SJCRH30 (cell line): ENCODE measurements around the gene ZNF396. TPM values are rescaled to one million over a fixed set of nuclear protein-coding genes. Genes with fewer than 3 reads are reported as not detected.

Experiments used
- DNase-seq, 2 experiments: peaks; one replicate each; pipeline ENCODE4 v3.0.0-alpha.2; 2015 to 2020
- H3K27ac ChIP-seq: fragments of 250-450 bp; sonication (Bioruptor Pico); 2 replicates; pipeline ENCODE4 v1.5.1; 2020; ENCODE audit warnings: mild to moderate bottlenecking, moderate library complexity
- H3K27me3 ChIP-seq: fragments of 250-450 bp; sonication (Bioruptor Pico); 2 replicates; pipeline ENCODE4 v1.5.1; 2020; ENCODE audit warnings: mild to moderate bottlenecking, moderate library complexity
- H3K36me3 ChIP-seq: fragments of 250-450 bp; sonication (Bioruptor Pico); 2 replicates; pipeline ENCODE4 v1.5.1; 2020; ENCODE audit warnings: mild to moderate bottlenecking, moderate library complexity
- H3K4me1 ChIP-seq: fragments of 250-450 bp; sonication (Bioruptor Pico); 2 replicates; pipeline ENCODE4 v1.5.1; 2020; ENCODE audit warnings: mild to moderate bottlenecking, moderate library complexity
- H3K4me3 ChIP-seq: fragments of 250-450 bp; sonication (Bioruptor Pico); 2 replicates; pipeline ENCODE4 v1.5.1; 2020; ENCODE audit warnings: mild to moderate bottlenecking, moderate library complexity
- H3K9me3 ChIP-seq: fragments of 250-450 bp; sonication (Bioruptor Pico); replicated peaks from 2 replicates; pipeline ENCODE4 v1.5.1; 2020; ENCODE audit warnings: mild to moderate bottlenecking, moderate library complexity
- total RNA-seq: library from RNA; depleted of rRNA; stranded (reverse); fragments of >200 nt; shearing (Covaris generic); gene quantifications from 2 replicates; pipeline ENCODE4 v1.2.3, GENCODE V29; 2014

The ZNF396 gene
- total RNA-seq, 1 experiment from 2014 or later: 0.06 TPM

- DNase-seq: no peak
- H3K4me3 ChIP-seq: no peak overlapping the region
- H3K27me3 ChIP-seq: no peaks in the 10 kb centered on the region
- H3K4me1 ChIP-seq: no peaks in the 10 kb centered on the region
- no peaks in the 10 kb centered on the region for H3K36me3 ChIP-seq
- no peaks in the 10 kb centered on the region for H3K9me3 ChIP-seq
- H3K27ac ChIP-seq: no peak overlapping the region
These were observed 16.6 kb upstream of the ZNF396 start for GRCh38 chr18:35393716-35394115.

GRCh38 chr18:35392375-35392774 is 15.2 kb upstream of the ZNF396 start:
- H3K4me1 ChIP-seq: no peaks in the 10 kb centered on the region
- no peak overlapping the region for H3K27ac ChIP-seq
- H3K9me3 ChIP-seq: no peaks in the 10 kb centered on the region
- DNase-seq: no peak
- no peak overlapping the region for H3K4me3 ChIP-seq
- no peaks in the 10 kb centered on the region for H3K27me3 ChIP-seq
- H3K36me3 ChIP-seq: no peaks in the 10 kb centered on the region

DNA sequence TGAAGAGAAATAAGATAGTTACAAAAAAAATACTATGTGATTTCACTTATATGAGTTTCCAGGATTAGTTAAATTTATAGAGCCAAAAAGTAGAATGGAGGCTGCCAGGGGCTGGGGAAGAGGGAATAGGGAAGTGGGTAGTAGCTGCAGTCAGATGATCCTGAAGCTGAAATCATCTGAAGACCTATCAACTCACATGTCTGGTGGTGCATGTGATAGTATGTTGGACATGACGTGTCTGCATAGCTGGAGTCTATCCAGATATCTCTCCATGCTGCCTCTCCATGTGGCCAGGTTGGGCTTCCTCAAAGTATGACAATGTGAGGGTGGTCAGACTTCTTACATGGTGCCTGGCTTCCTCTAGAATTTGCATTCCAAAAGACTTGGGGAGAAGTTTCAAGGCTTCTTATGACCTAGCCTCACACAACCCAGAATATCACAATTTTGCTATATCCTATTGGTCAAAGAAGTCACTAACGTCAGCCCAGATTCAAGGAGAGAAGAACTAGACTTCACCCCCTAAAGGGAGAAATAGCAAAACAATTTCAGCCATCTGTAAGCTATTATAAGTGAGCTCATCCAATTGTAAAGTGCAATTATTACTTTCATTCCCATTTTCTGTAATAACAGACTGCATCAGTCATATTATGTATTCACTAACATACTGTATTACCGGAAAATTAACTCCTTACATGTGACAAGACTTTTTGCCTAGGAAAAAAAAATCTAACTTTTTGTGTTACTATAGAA is 14.0 kb upstream of the ZNF396 start:
- Histone ChIP-seq H3K4me1 (no peaks in the 10 kb centered on the region), H3K9me3 (no peaks in the 10 kb centered on the region), H3K36me3 (no peaks in the 10 kb centered on the region), H3K27me3 (no peaks in the 10 kb centered on the region), H3K27ac (no peak overlapping the region), H3K4me3 (no peak overlapping the region)
- no peak for DNase-seq

DNA sequence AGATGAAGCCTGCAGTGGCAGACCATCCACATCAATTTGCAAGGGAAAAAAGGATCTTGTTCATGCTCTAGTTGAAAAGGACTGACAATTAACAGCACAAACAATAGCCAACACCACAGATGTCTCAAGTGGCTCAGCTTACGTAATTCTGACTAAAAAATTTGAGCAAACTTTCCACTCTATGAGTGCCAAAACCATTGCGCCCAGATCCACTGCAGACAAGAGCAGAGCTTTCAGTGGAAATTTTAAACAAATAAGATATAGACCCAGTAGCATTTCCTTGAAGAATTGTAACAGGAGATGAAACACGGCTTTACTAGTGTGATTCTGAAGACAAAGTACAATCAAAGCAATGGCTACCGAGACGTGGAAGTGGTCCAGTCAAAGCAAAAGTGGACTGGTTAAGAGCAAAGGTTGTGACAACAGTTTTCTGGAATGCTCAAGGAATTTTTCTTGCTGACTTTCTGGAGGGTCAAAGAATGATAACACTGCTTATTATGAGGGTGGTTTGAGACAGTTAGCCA is 12.0 kb upstream of the ZNF396 start:
- Histone ChIP-seq H3K27ac (no peak overlapping the region), H3K36me3 (no peaks in the 10 kb centered on the region), H3K4me1 (no peaks in the 10 kb centered on the region), H3K9me3 (no peaks in the 10 kb centered on the region), H3K27me3 (no peaks in the 10 kb centered on the region), H3K4me3 (no peak overlapping the region)
- DNase-seq: no peak

DNA sequence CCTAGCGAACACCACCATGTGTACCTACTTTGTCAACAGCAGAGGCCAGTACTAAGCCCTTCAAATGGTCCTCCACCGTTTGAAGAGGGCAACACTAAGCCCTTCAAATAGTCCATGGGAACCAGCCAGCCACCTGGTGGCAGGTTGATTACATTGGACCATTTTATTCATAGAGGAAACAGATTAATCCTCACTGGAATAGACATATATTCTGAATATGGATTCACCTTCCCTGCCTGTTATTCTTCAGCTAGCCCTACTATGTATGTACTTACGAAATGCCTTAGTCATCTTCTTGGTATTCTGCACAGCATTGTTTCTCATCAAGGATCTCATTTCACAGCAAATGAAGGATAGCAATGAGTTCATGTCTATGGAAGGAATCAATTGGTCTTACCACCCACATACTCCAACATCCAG is 10.0 kb upstream of the ZNF396 start:
- no peak for DNase-seq
- Histone ChIP-seq H3K27ac (no peak overlapping the region), H3K36me3 (no peaks in the 10 kb centered on the region), H3K27me3 (no peaks in the 10 kb centered on the region), H3K4me3 (no peak overlapping the region), H3K9me3 (no peaks in the 10 kb centered on the region), H3K4me1 (no peaks in the 10 kb centered on the region)

- Histone ChIP-seq H3K9me3 (no peaks in the 10 kb centered on the region), H3K4me1 (no peaks in the 10 kb centered on the region), H3K27ac (no peak overlapping the region), H3K27me3 (no peaks in the 10 kb centered on the region), H3K4me3 (no peak overlapping the region), H3K36me3 (no peaks in the 10 kb centered on the region)
- DNase-seq: peak; percentile 51 to 73
These were observed 9.5 kb upstream of the ZNF396 start for GRCh38 chr18:35386600-35387100.

- no peak for DNase-seq
- Histone ChIP-seq H3K4me1 (no peaks in the 10 kb centered on the region), H3K27me3 (no peaks in the 10 kb centered on the region), H3K9me3 (no peaks in the 10 kb centered on the region), H3K27ac (no peak overlapping the region), H3K4me3 (no peak overlapping the region), H3K36me3 (no peaks in the 10 kb centered on the region)
These were observed 6.0 kb upstream of the ZNF396 start for GRCh38 chr18:35383136-35383535.

DNA sequence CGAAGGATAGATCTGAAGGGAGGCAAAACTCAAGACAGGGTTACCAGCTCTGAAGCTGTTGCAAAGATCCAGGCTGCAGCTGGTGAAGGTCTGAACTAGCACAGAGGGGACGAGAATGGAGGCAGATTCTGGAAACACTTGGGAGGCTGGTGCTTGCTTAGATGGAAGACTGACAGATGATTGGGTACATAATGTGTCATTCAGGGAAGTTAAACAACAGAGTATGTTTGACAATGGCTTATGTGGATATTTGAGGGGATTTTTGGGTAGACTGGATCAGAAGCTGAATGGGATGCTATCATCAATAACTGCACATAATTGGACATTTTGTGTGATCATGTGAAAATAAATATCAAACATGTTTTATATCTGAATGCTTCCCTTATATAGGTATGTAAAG is 2.3 kb upstream of the ZNF396 start:
- Histone ChIP-seq H3K36me3 (no peaks in the 10 kb centered on the region), H3K27ac (no peak overlapping the region), H3K4me3 (no peak overlapping the region), H3K4me1 (no peaks in the 10 kb centered on the region), H3K27me3 (no peaks in the 10 kb centered on the region), H3K9me3 (no peaks in the 10 kb centered on the region)
- no peak for DNase-seq

DNA sequence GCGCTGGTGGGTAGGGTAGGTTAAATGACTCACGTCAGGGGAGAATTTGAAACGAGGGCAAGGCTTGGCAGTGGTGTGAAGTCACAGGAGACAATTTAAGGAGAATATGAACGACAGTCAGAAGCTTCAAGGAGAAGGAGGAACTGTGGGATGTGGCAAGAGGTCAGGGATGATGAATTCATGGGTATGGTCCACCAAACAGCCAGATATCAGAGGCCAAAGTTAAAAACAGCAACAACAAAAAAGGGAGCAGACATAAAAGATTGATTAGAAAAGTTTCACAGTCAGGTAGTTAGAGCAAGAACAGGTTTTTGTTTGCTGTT is 1.4 kb upstream of the ZNF396 start:
- Histone ChIP-seq H3K4me3 (no peak overlapping the region), H3K27me3 (no peaks in the 10 kb centered on the region), H3K4me1 (no peaks in the 10 kb centered on the region), H3K9me3 (no peaks in the 10 kb centered on the region), H3K27ac (no peak overlapping the region), H3K36me3 (no peaks in the 10 kb centered on the region)
- DNase-seq: no peak

GRCh38 chr18:35377875-35378573 is 887 bp upstream of the ZNF396 start:
- H3K4me1 ChIP-seq: no peaks in the 10 kb centered on the region
- no peak overlapping the region for H3K27ac ChIP-seq
- no peak for DNase-seq
- H3K36me3 ChIP-seq: no peaks in the 10 kb centered on the region
- no peaks in the 10 kb centered on the region for H3K27me3 ChIP-seq
- H3K4me3 ChIP-seq: no peak overlapping the region
- no peaks in the 10 kb centered on the region for H3K9me3 ChIP-seq

DNA sequence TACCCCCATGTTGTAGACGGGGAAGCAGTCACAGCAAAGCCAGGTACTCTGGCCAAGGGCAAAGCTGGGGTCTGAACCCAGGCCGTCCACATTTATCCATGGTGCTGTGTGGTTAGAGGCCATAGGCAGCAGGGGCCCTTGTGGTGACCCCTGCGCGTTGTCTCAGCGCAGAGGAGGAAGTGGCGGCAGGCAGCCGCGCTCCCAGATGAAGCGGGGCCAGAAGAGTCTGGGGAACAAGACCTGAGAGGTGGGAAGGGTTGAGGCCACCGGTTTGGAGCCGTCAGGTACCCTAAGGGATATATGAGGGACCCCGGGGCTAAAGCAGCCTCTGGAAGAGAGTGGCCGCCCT is 770 bp downstream of the ZNF396 start:
- H3K4me1 ChIP-seq: no peaks in the 10 kb centered on the region

GRCh38 chr18:35374708-35375107 is 2.4 kb downstream of the ZNF396 start:
- DNase-seq: no peak
- no peaks in the 10 kb centered on the region for H3K9me3 ChIP-seq
- no peak overlapping the region for H3K27ac ChIP-seq
- no peaks in the 10 kb centered on the region for H3K36me3 ChIP-seq
- no peaks in the 10 kb centered on the region for H3K27me3 ChIP-seq
- no peaks in the 10 kb centered on the region for H3K4me1 ChIP-seq
- H3K4me3 ChIP-seq: no peak overlapping the region

More for the DNA sequence above, 770 bp downstream of the ZNF396 start:
- Histone ChIP-seq H3K9me3 (no peaks in the 10 kb centered on the region), H3K4me3 (no peak overlapping the region; the same call in 1 of the 2 replicates), H3K27ac (no peak overlapping the region), H3K27me3 (no peaks in the 10 kb centered on the region), H3K36me3 (no peaks in the 10 kb centered on the region)
- DNase-seq: no peak

DNA sequence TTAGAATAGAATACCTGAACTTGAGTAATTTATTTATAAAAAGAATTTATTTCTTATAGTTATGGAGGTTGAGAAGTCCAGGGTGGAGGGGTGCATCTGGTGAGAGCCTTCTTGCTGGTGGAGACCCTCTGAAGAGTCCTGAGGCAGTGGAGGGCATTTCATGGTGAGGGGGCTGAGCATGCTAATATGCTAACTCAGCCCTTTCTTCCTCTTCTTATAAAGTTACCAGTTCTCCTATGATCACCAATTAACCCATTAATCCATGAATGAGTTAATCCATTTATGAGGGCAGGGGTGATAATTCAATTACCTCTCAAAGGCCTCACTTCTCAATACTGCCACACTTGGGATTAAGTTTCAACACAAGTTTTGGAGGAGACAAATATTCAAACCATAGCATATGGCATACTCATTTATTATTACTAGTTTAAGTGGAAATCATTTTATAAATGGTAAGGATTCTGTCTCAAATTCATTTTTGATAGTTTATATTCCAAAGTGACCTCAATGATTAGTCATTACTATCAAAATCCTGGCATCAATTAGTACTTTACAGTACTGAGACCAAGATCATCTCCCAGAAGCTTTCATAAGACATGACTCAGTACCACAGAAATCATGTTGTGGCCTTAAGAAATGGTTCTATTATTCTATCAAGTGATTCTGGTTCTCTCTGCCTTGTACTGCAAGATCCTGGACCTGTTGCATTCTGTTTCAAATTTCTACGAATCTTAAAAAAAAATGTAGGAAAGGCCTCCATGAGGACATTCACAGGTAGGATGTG is 5.5 kb downstream of the ZNF396 start:
- H3K4me1 ChIP-seq: no peaks in the 10 kb centered on the region
- no peak overlapping the region for H3K27ac ChIP-seq
- H3K27me3 ChIP-seq: no peaks in the 10 kb centered on the region
- H3K4me3 ChIP-seq: no peak overlapping the region
- H3K36me3 ChIP-seq: no peaks in the 10 kb centered on the region
- no peaks in the 10 kb centered on the region for H3K9me3 ChIP-seq
- DNase-seq: no peak

- Histone ChIP-seq H3K4me1 (no peaks in the 10 kb centered on the region), H3K27me3 (no peaks in the 10 kb centered on the region), H3K4me3 (no peak overlapping the region), H3K36me3 (no peaks in the 10 kb centered on the region), H3K27ac (no peak overlapping the region), H3K9me3 (no peaks in the 10 kb centered on the region)
- DNase-seq: no peak
These were observed 8.0 kb downstream of the ZNF396 start for GRCh38 chr18:35369126-35369525.

GRCh38 chr18:35368595-35368994 is 8.5 kb downstream of the ZNF396 start:
- H3K4me3 ChIP-seq: no peak overlapping the region
- H3K27ac ChIP-seq: no peak overlapping the region
- H3K9me3 ChIP-seq: no peaks in the 10 kb centered on the region
- no peak for DNase-seq
- H3K36me3 ChIP-seq: no peaks in the 10 kb centered on the region
- H3K27me3 ChIP-seq: no peaks in the 10 kb centered on the region
- no peaks in the 10 kb centered on the region for H3K4me1 ChIP-seq
